HEK293T (cell line): Measurements from ENCODE around the gene GNAQ.

ENCODE experiments used
- ARNT ChIP-seq: fragments of 450-650 bp; IDR thresholded peaks from 2 replicates; pipeline ENCODE4 v1.6.1; 2017; ENCODE audit warnings: mild to moderate bottlenecking
- FOXA1 ChIP-seq: fragments of 450-650 bp; IDR thresholded peaks from 2 replicates; pipeline ENCODE4 v1.6.1; 2016; ENCODE audit warnings: mild to moderate bottlenecking
- SP1 ChIP-seq: fragments of 450-650 bp; IDR thresholded peaks from 2 replicates; pipeline ENCODE4 v1.6.1; 2017
- SUZ12 ChIP-seq: fragments of 450-650 bp; IDR thresholded peaks from 2 replicates; pipeline ENCODE4 v1.6.1; 2016; ENCODE audit warnings: mild to moderate bottlenecking
- TARDBP ChIP-seq: fragments of 450-650 bp; IDR thresholded peaks from 2 replicates; pipeline ENCODE4 v1.6.1; 2016
- TF ChIP-seq, protein P1 (sequence below): fragments of 450-650 bp; IDR thresholded peaks from 2 replicates; pipeline ENCODE4 v1.6.1; 2016

DNA sequence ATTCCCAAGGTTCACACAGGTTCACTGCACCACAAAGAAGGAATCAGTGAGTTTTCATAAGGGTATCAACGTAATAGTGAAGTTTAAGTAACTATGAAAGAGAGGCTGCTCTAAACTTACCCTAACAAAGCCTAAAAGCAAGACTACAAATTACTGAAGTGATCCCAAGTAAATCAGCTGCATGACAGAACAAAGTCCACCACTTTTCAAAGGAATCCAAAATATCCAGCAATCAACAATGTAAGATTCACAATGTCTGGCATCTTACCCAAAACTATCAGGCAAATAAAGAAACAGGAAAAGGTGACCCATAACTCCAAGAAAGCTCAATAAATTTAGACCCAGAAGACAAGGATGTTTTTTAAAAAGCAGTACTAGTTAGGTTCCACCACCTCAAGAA is 70.1 kb downstream of the GNAQ start:
- TF ChIP-seq ARNT (no peak), FOXA1 (no peak), TARDBP (no peak), SP1 (no peak), SUZ12 (no peak)
- TF ChIP-seq, protein P1, sequence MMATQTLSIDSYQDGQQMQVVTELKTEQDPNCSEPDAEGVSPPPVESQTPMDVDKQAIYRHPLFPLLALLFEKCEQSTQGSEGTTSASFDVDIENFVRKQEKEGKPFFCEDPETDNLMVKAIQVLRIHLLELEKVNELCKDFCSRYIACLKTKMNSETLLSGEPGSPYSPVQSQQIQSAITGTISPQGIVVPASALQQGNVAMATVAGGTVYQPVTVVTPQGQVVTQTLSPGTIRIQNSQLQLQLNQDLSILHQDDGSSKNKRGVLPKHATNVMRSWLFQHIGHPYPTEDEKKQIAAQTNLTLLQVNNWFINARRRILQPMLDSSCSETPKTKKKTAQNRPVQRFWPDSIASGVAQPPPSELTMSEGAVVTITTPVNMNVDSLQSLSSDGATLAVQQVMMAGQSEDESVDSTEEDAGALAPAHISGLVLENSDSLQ, result no peak
